Measurements from ENCODE around the gene FAM76A.

DNA sequence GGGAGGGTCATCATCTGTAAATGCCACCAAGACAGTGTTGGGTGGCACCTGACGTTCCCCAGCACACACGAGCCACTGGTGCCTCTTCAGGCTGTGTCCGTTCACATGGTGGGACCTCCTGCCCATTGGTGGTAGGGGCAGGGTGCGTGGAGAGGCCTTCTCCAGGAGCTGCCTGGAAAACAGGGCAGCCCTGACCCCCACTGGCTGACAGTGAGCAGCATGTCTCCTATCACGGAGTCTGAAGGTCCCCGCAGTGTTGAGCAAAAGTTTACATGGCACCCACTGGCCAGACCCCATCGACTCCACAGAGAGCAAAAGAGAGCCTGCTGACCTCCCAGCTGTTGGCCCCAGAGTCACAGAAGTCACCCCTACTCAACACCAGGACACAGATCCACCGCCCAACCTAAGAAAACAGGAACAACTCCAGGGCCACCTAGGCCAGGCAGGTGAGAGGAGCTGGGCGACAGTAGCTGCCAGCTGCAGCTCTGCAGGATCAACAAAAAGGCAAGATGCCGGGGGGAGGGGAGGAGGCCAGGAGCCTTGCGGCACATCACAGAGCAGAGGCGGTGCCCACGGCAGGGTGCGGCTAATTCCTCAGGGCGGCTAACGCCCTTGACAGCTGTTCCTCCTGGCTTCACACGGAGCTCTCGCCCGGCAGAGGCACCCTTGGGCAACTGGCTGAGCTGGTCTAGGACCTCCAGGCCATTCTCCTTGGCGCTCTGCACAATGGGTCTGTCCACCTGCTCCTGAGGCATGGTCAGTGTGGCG lies 39.4 kb upstream of the FAM76A start:
- TF ChIP-seq POLR2A (IDR thresholded peaks at IDR 0.05; ENCODE audit: low read depth, low read length), result no peak
- TF ChIP-seq TAF1 (IDR thresholded peaks at IDR 0.05; ENCODE audit: low read depth, low read length), result no peak

Data from GM12891 (cell line).